Endometrial microvascular endothelial cells (primary cell): ENCODE results near the gene IL4I1. TPM values are rescaled to one million over a fixed set of nuclear protein-coding genes. Genes with fewer than 3 reads are reported as not detected.
"Not testable (repeated sequence)": the region's sequence is repeated elsewhere in the genome, so short reads cannot be mapped to it uniquely, and the experiment has no call there.

Experiments used
- in situ Hi-C: cut with HindIII; loops from 2 replicates; pipeline ENCODE4 v1.10.0; 2017; ENCODE audit warnings: low sequenced_read_pairs, low pct_unique_long_range_greater_than_20kb; ENCODE audit errors: inconsistent ontology term
- total RNA-seq: library from RNA; depleted of rRNA; stranded (reverse); fragments of >200 nt; gene quantifications from one replicate; pipeline ENCODE4 v1.2.3, GENCODE V29; 2015; ENCODE audit errors: inconsistent ontology term

IL4I1 gene
- total RNA-seq, 1 donor from 2014 or later: 1.2 TPM

DNA sequence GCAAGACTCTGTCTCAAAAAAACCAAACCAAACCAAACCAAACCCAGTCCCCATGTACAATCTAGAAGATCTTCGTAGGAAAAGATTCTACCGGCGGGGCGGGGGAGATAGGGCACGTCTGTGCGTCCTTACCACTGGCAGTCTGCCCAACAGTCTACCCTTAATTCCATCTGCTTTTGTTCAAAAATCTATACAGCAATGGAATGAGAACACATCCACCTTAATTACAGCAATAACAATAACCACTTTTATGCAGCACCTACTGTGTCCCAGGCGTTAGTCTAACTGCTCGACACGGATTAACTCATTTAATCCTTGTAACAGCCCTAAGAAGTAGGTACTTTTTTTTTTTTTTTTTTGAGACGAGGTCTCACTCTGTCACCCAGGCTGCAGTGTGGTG lies 29.8 kb upstream of the IL4I1 start:
- in situ Hi-C loops: no loop called here

DNA sequence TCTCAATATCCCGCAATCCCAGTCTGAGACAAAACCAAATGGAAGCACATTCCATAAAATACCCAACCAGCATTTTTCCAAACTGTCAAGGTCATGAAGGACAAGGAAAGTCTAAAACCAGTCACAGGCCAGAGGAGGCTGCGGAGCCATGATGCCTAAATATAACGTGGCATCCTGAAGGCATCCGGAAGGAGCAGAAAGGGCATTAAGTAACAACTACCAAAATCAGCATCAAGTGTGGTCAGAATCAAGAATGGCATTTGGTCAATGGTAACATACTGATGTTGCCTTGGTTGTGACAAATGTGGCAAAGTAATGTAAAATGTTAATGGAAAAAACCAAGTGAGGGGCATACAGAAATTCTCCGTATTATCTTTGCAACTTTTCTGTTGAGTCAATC lies 28.8 kb upstream of the IL4I1 start:
- in situ Hi-C loops: no loop called here

DNA sequence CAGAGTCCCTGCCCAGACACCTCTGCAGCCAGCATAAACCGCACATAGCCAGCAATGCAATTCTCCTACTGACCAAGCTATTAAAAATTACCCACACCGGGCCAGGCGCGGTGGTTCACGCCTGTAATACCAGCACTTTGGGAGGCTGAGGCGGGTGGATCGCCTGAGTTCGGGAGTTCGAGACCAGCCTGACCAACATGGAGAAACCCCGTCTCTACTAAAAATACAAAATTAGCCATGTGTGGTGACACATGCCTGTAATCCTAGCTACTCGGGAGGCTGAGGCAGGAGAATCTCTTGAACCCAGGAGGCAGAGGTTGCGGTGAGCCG lies 28.2 kb upstream of the IL4I1 start:
- in situ Hi-C loops: not testable (repeated sequence)

DNA sequence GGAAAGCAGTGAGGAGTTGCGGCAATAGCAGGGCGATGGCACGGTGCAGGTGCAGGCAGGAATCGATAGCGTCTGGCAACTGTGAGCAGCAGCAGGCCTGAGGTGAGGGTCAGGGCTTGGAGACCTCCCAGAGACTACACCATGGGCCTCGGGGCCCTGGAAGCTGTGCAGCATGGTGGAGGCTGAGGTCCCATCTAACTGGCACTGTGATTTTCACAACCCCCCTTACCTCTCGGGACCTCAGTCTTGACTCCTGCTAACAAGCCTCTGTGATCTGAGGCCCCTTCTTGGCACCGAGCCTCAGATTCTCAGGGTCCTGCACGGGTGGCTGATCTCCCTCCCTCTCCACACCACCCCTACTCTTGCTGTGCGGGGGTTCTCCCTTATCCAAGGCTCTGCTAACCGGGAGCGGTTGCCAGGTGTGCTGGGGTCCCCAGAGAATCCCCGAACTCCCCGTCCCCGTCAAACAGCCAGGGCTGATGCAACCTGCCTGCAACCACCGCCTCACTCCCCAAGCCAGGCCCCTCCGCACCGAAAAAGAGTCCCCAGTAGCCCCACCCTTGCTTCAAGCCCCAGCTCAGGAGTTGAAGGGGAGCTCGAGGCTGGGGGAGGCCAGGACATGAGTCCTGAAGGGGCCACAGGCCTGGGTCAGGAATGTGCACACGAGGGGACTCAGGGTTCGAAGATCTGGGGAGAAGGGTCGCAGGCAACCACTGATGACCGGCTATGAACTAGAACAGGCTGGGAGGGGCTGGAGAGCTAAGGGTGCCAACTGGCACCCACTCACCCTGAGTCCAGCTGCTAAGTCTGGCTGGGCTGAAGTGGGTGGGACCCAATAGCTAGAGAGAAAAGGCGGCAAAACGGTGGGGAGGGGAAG lies 27.6 kb upstream of the IL4I1 start:
- in situ Hi-C loops: no loop called here

DNA sequence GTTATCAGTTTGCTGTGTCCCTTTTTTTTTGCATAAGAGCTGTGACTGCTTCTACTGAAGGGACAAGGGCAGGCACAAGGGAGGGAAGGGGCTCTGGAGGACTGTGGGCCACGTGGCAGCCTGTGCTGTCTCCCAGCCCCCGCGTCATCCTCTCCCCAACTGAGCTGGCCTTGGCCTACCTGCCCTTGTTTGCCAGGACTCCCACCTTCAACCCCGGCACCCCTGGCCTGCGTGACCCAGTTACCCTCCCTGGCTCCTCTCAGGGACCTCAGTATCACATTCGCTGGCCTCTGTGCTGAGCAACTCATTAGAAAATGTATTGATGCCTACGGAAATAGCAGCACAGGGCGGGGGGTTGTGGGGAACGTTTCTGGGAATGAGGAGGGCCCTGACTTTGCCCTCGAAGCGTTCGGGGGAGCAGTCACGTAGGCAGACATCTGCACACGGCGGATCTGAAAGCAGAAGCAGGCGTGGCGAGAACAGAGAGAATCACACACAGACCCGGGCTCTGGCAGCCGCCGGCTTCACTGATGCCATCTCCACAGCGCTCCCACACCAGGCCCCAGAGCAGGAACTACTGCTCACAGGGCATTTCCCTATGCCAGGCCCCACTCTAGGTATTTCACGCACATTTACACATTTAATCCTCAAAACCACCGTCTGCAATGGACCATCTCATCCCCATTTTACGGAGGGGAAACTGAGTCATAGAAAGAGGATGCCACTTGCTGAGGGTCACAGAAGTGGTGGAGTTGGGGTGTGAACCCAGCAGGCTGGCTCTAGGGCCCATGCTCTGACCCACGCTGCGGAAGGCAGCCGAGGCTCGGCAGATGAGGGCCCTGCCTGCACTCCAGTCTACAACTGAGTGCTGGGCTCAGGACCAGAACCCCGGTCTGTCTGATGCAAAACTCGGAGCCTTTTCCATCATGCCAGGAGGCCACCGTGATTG lies 26.6 kb upstream of the IL4I1 start:
- in situ Hi-C loops: no loop called here

DNA sequence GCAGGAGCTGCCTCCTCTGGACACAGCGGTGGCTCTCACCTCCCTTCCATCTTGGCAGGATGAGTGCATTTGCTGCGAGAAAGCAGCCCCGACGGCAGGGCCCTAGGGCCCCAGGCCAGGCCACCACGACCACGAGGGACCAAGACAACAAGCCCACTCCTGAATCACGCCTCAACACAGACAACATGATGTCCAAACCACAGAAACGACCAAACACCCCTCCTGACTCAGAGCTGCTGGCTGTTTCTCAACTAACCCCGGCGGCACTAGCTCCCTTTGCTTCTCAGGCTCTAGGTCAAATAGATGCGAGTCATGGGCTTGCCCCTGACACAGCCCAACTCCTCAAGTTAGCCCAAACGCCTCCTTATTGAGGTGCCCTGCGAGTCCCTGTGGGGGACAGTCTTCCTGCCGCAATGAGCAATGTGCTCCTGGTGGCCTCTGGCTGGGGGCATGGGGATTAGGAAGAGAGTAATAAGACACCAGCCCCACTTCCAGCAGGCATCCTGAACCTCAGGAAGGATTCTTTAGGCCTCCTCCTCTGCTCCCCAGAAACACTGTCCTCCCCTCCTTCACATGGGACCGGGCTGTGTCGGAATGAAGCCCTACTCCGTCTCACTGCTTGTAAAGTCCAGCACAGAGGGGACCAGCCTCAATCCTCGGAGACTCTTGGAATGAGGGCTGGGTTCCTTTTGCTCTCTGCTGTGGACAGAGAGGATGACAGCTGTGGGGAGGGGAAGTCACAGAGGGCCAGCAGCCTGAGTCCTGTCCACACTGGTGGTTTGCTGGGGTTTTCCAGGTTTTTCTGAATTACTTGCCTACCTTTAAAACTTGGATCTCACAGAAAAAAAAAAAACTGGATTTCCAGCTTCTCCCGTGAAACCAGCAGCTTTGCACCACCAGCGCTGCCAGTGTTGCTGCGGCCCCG lies 25.4 kb upstream of the IL4I1 start:
- in situ Hi-C loops: no loop called here

DNA sequence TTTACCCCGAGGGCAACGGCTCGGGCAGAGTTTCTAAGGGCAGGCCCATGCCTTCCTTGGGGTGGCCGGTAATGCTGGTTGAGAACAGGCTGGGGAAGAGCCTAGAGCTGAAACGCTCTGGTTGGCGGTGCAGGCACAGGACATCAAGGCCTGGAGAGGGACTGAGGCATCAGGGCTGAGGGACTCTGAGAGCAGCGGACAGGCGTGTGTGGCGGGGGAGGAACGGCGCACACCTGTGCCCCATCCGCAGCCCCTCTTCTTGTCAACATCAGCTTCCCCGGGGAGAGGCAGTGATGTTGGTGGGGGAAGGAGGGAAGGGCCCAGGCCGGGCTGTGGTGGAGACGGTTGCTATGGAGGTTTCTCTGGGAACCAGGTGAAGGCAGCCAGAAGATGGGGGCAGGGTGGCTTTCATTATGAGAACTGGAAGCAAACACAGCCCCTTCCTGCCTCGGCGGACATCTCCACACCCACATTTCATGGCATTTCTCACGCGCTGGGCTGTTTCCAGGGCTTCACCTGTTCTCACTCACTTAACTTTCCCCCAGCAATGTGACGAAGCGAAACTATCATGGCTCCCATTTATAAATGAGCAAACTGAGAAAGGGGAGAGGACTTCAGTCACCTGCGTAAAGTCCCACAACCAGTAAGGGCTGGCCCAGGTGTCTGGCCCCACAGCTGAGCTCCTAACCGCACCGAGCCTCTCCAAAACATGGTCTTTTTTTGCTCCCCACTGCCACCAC lies 24.1 kb upstream of the IL4I1 start:
- in situ Hi-C loops: no loop called here

DNA sequence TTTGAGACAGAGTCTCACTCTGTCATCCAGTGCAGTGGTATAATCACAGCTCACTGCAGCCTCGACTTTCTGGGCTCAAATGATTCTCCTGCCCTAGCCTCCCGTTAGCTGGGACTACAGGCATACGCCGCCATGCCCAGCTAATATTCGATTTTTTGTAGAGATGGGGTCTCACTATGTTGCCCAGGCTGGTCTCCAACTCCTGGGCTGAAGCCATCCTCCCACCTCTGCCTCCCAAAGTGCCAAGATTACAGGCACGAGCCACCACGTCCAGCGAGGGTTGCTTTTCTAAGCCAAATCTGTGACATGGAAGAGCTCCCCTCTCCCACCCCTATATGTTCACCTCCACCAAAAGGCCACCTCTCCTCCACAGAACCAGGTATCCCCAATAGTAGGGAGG lies 21.4 kb upstream of the IL4I1 start:
- in situ Hi-C loops: no loop called here

DNA sequence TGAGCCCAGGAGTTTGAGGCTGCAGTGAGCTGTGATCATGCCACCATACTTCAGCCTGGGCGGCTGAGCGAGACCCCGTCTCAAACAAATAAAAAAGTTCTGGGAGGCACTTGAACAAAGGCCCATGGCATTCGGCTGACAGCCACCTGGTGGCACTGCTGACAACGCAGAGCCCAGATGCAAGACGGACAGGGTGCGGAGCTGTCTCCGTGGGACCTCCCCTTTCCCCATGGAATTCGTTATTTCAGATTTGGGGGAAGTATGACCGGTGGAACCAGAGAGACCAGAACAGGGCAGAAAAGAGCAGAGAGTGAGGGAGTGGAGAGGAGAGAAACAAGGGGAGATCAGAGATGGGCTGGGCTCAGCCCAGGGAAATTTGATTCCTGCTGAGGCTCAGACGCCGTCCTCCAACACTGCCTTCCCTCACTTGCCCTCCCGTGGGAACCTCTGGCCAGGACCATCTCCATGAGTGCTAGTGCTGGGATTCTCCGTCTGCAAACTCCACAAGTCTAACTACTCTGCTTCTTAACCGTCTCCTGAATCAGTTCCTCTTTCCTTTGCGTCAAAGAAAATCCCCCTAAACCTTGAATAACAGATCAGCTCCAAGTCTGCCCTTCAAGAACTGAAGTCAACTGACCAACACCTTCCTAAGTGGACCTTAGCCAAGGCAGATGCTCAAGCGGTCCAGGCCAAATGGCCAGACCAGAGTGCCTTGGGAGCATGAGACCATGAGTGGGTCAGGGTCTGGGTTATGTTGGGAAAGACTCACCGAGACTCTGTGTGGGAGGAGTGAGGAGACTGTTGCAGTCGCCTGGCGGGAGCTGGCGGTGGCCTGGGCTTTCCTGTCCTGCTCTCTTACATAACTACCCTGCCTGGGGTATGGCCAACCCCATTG lies 20.4 kb upstream of the IL4I1 start:
- in situ Hi-C loops: no loop called here

DNA sequence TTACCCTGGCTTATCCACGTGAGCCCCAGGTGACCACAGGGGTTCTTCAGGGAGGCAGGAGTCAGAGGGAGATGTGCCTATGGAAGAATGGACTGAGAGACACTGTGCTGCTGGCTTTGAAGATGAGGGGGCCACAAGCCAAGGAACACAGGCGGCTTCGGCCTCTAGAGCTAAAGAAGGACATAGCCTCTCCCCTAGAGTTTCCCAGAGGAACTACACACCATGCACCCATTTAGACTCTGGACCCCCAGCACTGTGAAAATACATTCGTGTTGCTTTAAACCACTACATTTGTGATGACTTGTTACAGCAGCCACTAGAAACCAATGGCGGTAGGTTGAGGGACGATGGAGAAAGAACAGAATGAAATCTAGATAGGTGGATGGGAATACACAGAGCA lies 18.6 kb upstream of the IL4I1 start:
- in situ Hi-C loops: no loop called here

DNA sequence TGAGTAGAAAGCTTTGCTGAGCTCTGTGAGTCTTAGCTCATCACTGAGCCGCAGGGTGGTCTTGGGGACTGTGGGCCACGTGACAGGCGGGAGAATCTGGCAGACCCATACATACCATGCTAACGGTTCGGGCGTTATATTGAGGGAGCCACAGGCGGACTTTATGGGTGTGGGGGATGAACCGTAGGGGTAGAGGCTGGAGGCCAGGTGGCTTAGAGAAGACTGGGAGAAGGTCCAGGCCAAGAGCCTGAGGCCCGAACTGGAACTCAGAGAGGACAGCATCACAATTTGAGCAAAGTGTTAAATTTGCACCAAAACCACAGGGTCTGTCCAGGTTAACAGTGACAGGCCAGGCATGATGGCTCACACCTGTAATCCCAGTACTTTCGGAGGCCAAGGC lies 17.0 kb upstream of the IL4I1 start:
- in situ Hi-C loops: no loop called here

DNA sequence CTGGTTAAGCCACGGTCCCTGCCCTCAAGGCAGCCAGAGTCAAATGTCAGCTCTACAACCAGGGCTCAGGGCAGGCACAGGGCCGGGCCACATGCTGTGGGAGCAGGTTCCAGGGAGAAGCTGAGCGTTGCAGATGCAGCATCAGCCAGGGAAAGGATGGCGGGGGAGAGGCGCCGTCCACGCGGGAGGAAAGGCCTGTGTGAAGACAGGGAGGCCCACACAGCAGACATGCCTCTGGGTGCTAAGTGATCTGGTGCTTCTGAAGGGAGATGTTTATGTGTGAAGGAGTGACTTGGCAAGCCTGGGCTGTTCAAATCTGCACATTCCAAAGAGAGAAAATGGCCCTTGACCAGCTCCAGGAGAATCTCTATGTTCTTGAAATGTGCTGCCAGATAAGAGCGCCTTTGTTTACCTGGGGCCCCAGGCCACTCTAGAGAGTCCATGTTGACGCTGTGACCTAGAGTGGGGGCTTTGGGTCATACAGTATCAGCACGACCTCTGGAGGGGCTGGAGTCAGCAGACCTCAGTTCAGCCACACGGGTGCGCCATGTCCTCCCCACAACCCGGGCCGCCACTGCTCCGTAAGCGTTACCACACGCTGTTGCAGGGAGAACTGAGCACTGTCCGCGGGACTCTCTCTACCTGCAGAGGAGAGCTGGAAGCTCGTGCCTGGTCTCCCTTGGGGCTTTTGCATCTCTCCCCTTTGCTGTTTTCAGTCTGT lies 16.4 kb upstream of the IL4I1 start:
- in situ Hi-C loops: no loop called here

DNA sequence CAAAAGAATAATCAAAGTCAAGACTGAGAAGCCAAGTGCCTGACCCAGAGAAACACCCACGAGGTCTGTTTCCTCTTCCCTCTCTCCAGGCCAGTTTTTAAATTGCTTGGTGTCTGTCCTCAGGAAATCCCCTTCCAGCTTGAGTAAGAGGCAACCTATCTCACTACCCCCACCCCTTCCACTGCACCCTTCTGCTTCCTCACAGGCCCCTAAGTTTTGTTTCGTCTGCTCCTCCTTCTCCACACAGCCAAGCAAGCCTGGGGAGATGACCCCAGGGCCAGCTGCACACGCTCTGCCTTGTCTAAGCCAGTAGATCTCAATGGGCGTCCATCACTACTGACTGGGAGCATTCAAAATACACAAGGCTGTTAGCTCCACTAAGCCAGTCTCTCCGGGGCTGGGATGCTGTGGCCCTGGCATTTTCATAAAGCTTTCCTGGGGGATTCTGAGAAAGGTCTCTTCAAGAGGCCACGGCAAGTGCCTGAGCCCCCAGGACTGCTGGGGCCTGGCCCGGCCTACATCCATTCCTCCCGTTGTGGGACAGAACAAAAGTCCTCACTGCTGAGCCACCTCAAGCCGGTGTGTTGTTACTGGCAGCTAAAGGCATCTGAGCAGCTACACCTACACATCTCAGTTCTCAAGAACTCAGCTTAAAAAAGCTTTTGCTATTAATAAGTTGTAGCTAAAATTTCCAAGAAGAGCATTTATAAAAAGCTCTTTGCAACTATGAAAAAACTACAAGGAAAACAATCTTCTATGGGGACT lies 14.9 kb upstream of the IL4I1 start:
- in situ Hi-C loops: no loop called here

DNA sequence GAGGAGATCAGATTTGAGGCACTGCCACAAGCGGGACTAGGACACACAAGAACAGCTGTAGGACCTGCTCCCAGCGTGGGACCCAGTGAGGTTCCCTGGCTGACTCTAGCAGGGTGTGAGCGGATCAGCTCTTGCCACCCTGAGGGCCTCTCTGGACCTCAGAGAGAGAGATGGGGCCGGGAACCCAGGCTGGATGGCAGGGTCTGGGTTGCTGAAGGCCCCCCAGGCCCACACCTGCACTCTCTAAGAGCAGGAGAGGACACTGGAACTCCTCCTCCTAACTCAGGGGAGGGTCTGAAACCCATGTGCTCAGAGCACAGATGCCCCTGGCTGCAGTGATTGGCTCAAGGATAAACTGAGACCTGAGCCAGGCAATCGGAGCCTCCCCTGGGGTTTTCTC lies 13.5 kb upstream of the IL4I1 start:
- in situ Hi-C loops: no loop called here

DNA sequence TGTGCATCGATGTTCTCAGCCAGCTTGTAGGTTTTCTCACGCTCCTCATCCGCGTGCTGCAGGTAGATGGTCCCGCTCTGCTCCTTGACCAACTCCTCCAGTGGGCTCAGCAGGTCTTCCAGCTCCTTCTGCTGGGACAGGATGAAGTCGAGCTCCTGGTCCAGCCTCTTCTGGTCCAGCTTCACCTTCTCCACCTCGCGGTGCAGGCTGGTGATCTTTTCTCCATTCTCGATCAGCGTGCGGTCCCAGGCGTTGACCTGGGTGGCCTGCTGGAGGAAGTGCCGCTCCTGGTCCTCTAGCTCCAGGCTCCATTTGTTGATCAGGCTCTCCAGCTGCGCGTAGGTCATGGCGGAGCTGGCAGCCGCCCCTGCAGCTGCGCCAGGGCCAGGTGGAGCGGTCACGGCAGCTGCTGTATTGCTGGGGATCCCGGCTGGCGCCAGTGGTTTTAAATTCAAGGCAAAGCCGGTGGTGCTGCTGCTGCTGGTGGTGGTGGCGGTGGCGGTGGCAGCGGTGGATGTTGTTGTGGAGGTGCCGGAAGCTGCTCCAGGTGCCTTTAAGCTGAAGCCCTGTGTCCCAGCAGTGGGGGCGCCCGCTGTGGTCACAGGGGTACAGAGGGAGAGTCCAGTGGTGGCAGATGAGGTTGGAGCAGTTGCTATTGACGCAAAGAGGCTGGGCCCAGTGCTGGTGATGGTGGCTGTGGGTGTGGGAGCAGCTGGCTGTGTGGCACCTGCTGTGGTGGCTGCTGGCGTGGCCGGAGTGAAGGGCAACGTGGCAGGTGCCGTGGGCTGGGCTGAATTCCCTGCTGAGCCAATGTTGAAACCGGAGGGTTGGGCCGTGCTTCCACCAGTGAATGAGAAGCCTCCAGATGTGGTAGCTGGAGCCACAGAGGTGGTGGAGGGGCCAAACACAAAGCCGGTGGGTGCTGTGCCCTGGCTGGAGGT lies 12.1 kb upstream of the IL4I1 start:
- in situ Hi-C loops: no loop called here
